GM18517 (cell line): ENCODE results near the gene ZBED2.
"Not testable (repeated sequence)": the region's sequence is repeated elsewhere in the genome, so short reads cannot be mapped to it uniquely, and the experiment has no call there.

Experiments
- ATAC-seq: cut with Tn5 transposase; IDR thresholded peaks from one replicate; pipeline ENCODE4 v1.9.1; 2021; ENCODE audit warnings: mild to moderate bottlenecking, moderate library complexity; ENCODE audit not compliant: unreplicated experiment

ZBED2 gene, protein sequence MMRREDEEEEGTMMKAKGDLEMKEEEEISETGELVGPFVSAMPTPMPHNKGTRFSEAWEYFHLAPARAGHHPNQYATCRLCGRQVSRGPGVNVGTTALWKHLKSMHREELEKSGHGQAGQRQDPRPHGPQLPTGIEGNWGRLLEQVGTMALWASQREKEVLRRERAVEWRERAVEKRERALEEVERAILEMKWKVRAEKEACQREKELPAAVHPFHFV

GRCh38 chr3:111595232-111595631, at the start of gene ZBED2:
Gene ZBED2 (minus strand): TSS chr3:111595346. CDS start chr3:111594201, 1,145 bp downstream.
- peak; percentile 62 for ATAC-seq

DNA sequence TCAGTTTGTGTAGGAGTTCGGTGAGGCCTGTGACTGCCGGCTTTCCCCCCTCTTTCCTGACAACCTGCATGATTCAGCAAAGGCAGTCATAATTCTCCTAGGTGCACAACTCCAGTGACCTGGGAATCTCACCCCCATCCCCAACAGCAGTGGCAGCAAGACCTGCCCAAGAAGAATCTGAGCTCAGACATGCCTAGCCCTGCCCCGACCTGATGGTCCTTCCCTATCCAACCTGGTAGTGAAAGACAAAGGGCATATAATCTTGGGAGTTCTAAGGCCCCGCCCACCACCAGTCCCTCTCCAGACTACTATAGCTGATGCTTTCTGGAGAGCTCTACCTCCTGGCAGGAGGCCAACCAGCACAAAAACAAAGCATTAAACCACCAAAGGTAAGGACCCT, 44.2 kb upstream of the ZBED2 start:
- no peak for ATAC-seq

GRCh38 chr3:111636366-111636885, 41.3 kb upstream of the ZBED2 start:
- no peak for ATAC-seq

DNA sequence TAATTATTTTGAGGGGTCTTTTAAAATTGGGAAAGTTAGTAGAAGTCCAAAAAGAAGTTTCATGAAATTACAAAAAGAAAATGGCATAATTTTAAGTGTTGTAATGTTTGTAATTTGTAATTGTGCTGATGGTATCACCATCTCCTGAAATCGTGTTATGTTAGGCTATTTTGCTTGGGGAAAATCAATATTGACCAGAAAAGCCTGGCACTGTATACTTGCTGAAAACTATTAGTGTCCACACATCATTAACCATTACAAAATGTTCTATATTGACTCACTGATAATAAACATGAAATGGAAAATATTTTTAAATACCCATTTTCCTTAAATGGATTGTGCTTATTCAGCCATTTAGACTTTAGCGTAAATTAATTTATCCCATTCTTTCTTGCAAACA, 40.3 kb upstream of the ZBED2 start:
- ATAC-seq = no peak

DNA sequence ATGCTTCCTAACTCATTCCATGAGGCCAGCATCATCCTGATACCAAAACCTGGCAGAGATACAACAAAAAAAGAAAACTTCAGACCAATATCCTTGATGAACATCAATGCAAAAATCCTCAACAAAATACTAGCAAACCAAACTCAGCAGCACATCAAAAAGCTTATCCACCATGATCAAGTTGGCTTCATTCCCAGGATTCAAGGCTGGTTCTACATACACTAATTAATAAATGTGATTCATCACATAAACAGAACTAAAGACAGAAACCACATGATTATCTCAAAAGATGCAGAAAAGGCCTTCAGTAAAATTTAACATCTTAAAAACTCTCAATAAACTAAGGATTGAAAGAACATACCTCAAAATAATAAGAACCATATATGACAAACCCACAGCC, 35.5 kb upstream of the ZBED2 start:
- not testable (repeated sequence) for ATAC-seq

DNA sequence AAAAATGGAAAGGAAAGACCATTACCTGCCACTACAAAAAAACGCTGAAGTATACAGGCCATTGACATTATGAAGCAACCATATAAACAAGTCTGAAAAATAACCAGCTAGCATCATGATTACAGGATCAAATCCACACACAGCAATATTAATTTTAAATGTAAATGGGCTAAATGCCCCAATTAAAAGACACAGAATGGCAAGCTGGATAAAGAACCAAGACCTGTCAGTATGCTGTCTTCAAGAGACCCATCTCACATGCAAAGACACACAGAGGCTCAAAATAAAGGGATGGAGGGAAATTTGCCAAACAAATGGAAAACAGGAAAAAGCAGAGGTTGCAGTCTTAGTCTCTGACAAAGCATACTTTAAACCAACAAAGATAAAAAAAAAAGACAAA, 33.9 kb upstream of the ZBED2 start:
- not testable (repeated sequence) for ATAC-seq

GRCh38 chr3:111627092-111627491, 31.9 kb upstream of the ZBED2 start:
- ATAC-seq = no peak

GRCh38 chr3:111621535-111621934, 26.4 kb upstream of the ZBED2 start:
- no peak for ATAC-seq

- ATAC-seq = no peak
These were observed 24.7 kb upstream of the ZBED2 start for GRCh38 chr3:111619833-111620232.

GRCh38 chr3:111618945-111619344, 23.8 kb upstream of the ZBED2 start:
- no peak for ATAC-seq

- no peak for ATAC-seq
These were observed 22.9 kb upstream of the ZBED2 start for GRCh38 chr3:111617912-111618601.

GRCh38 chr3:111617406-111617805, 22.3 kb upstream of the ZBED2 start:
- ATAC-seq = no peak

DNA sequence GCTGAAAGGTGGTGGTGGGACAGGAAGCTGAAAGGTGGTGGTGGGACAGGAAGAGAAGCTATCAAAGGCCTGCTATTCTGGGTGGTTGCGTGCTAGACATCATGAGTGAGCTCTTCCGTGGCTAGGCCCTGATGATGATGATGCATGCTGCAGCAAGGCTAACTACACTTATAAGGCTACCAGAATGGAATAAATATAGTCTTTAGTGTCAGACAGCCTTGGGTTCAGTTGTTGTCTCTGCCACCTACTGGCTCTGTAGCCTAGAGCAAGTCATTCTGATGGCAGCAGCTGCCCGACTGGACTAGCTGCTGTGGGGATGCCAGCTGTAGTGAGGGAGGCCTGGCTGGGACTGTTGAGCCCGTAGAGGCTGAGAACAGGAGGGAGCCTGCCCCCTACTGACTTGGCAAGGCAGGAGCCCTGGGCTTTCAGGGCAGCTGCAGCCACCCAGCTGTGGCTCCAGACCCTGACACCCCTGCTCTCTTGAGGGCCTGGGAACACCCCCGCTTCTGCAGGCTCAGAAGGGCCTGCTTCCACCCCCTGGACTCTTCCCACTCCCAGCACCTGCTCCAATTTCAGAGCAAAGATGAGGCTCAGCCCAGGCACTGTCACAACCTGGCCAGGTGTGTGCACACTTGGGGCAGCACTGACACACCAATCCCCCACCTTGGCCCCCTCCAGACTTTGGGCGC, 21.4 kb upstream of the ZBED2 start:
- peak; percentile 86 for ATAC-seq

DNA sequence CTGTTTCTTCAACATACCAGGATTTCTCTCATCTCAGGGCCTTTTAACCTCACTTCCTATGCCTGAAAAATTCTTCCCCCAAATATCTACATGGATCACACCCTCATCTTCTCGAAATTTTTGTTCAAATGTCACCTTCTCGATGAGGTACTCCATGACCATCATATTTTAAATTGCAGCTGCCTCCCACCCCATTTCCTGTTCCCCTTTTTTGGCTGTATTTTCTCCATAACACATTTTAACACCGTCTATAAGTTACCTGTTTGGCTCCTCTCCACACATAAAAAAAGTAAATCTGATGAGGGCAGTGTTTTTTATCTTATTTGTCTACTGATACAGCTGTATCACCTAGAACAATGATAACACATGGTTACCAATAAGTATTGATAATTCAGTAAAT, 20.7 kb upstream of the ZBED2 start:
- no peak for ATAC-seq

DNA sequence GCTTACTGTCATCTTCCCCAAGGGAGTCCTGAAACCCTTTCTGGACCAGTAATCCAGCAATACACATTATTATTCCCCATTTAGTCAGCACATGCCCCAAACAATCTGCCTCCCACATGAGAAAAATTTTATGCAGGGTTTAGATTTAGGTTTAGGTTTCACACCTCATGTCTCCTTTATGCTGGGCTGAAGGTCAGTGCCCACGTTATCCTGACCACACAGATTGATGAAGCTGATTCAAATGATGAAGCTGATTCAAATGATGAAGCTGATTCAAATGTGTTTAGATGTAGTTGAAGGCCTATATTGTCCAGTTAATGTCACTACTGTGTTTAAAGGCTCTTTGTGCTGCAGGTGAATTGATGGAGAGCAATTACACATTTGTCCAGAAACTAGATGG, 18.1 kb upstream of the ZBED2 start:
- ATAC-seq = no peak

DNA sequence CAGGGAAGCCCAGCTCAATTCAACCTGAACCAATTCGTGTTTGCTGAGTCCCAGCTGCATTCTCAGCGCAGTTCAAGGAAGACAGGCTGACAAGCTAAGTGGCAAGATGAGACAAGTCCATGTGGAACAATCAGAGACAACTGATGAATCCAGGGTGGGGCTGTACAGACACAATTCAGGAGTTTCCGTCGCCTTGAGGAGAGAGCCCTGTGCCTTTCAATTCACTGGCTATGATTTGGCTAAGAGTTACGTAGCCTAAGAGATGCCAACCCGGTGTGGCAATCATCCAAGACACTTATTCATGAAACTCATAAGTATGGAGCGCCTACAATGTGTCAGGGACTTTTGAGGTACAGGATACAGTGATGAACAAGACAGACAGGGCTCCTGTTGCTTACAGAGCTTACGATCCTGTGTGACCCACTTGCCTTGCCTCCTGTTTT, 15.5 kb upstream of the ZBED2 start:
- ATAC-seq = peak; percentile 29

- peak; percentile 95 for ATAC-seq
These were observed 15.0 kb upstream of the ZBED2 start for GRCh38 chr3:111610189-111610588.

DNA sequence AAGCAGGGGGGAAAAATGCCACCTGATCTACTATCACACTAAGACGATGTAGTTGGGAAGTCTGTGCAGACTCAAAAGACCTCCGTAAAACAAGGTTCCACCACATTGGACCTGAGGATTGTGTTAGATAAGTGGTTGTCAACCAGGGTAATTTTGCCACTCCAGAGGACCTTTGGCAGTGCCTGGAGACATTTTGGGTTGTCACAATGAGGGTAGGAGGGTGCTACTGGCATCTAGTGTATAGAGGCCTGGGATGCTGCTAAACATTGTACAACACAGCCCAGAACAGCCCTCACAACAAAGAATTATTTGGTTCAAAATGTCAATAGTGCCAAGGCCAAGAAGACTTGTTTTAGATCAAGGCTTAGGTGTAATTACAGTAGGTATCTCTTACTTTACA, 14.6 kb upstream of the ZBED2 start:
- ATAC-seq = no peak

- ATAC-seq = no peak
These were observed 13.2 kb upstream of the ZBED2 start for GRCh38 chr3:111608383-111608782.

DNA sequence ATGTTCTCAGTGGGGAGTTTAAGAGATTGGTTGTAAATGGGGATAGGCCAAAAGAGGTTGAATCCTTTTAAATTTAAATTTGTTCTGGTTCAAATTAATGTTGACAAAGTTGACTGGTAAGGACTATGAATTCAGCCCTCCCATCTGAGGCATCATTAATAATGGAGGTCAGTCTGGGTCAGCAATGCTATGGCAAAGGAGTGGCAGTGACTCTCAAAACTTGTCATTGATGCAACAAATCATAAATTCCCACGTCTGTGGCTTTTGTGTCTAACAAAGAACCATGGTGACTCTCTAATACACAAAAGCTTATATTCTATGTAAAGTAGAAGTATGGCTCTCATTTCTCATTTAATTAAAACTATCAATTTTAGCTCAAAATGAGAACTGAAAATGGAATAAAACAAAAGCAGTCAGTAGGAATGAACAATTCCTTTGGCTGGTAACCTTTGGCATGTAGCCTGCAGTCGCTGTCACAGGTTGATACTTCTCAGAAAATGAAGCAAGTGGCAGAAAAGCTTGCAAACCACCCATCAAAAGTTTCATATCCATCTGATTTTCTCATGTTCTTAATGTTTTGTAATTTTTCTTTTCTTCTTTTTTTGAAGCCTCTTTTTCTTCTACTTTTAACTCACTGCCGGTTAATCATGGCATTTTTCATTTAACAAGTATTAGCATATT, 12.2 kb upstream of the ZBED2 start:
- ATAC-seq = no peak

DNA sequence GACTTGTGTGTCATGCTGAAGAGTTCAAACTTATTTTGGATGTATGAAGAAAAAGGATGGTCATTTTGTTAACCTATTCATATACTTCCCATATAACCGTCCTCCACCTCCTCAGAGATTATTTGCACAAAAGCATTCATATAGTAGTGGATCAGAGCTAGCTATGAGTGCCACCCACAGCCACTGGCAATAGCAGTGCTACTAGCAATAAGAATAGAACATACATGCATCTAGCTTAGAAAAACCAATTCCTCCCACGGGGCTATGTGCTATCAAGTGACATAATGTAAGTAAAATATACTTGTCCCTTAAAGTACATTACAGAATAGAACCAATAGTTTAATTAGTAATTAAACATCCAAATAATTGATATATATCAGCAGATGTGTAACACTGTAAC, 10.3 kb upstream of the ZBED2 start:
- ATAC-seq = no peak
